B cell (primary cell): ENCODE measurements around the gene ITPR3. TPM values are rescaled to one million over a fixed set of nuclear protein-coding genes. Genes with fewer than 3 reads are reported as not detected.

Experiments
- ATAC-seq: fragments of 200-7000 bp; cut with Tn5 transposase; one replicate; pipeline ENCODE4 v1.10.0; 2021; ENCODE audit warnings: low read depth, mild to moderate bottlenecking, moderate number of reproducible peaks, moderate library complexity
- CTCF ChIA-PET: fragments of 350-600 bp; sonication (Branson Sonifier 250); formaldehyde crosslinking; loops from one replicate; lab custom pipeline; 2021; ENCODE audit warnings: antibody characterized with exemption, inconsistent platforms; lab: Charles Lee
- POLR2A ChIA-PET: fragments of 350-600 bp; sonication (Branson Sonifier 250); formaldehyde crosslinking; loops from one replicate; lab custom pipeline; 2021; ENCODE audit warnings: antibody characterized with exemption; lab: Charles Lee
- DNase-seq: peaks from one replicate; pipeline ENCODE4 v3.0.0; 2013
- H2AFZ ChIP-seq: 2 replicates; pipeline ENCODE4 v1.6.1; 2012; ENCODE audit warnings: mild to moderate bottlenecking, low read depth, low read length; ENCODE audit not compliant: insufficient read depth, poor library complexity, severe bottlenecking
- H3K27ac ChIP-seq, 2 donors: 1 replicate in 1 of 2; 2 replicates in 1 of 2; pipeline ENCODE4 v1.5.1; 2012 to 2013; ENCODE audit warnings: low read length in 2 of 2, mild to moderate bottlenecking in 2 of 2, moderate library complexity in 1 of 2
- H3K27me3 ChIP-seq, 4 experiments: fragments of 200-600 bp in 1 of 4; sonication (generic) in 1 of 4; replicated peaks in 1 of 4; 1 replicate in 2 of 4; 2 replicates in 2 of 4; pipeline versions ENCODE4 v1.6.1 to v1.7.0; 2013 to 2016; ENCODE audit warnings: low read length in 3 of 4, mild to moderate bottlenecking in 2 of 4, mixed read lengths in 1 of 4, moderate library complexity in 1 of 4; ENCODE audit not compliant: insufficient read depth in 4 of 4, control insufficient read depth in 3 of 4; ENCODE audit errors: control extremely low read depth in 1 of 4
- H3K36me3 ChIP-seq, 2 experiments: replicated peaks in 1 of 2; 1 replicate in 1 of 2; 2 replicates in 1 of 2; pipeline versions ENCODE4 v1.6.1 to v1.7.1; 2013; ENCODE audit warnings: low read length in 1 of 2; ENCODE audit not compliant: insufficient read depth in 2 of 2, control insufficient read depth in 1 of 2; ENCODE audit errors: control extremely low read depth in 1 of 2, extremely low read depth in 1 of 2
- H3K4me1 ChIP-seq, 2 donors: fragments of 200-600 bp in 1 of 2; sonication (generic) in 1 of 2; 1 replicate in 1 of 2; 2 replicates in 1 of 2; pipeline versions ENCODE4 v1.5.1 to v1.6.1; 2013 to 2017; ENCODE audit warnings: low read length in 2 of 2; ENCODE audit not compliant: control insufficient read depth in 2 of 2, insufficient read depth in 2 of 2
- H3K4me2 ChIP-seq: replicated peaks from 2 replicates; pipeline ENCODE3; 2012; ENCODE audit warnings: mild to moderate bottlenecking, low read depth, low read length; ENCODE audit not compliant: poor library complexity, severe bottlenecking
- H3K4me3 ChIP-seq, 5 experiments: fragments of 200-600 bp in 1 of 5; sonication (generic) in 1 of 5; 1 replicate in 3 of 5; 2 replicates in 2 of 5; pipeline versions ENCODE4 v1.5.1 to v1.7.0; 2011 to 2016; ENCODE audit warnings: low read length in 4 of 5, mild to moderate bottlenecking in 4 of 5, low read depth in 2 of 5, control low read depth in 1 of 5, moderate library complexity in 1 of 5; ENCODE audit not compliant: insufficient read depth in 1 of 5; ENCODE audit errors: control extremely low read depth in 1 of 5, extremely low read depth in 1 of 5
- H3K79me2 ChIP-seq: fragments of 200-600 bp; sonication (generic); one replicate; pipeline ENCODE4 v1.6.0; 2016; ENCODE audit warnings: low read length; ENCODE audit not compliant: control insufficient read depth, insufficient read depth
- H3K9ac ChIP-seq: fragments of 200-600 bp; sonication (generic); 2 replicates; pipeline ENCODE4 v1.6.1; 2017; ENCODE audit warnings: mild to moderate bottlenecking, low read length, moderate library complexity
- H3K9me3 ChIP-seq, 3 donors: one replicate each; pipeline versions ENCODE4 v1.6.1 to v1.7.1; 2013; ENCODE audit warnings: low read length in 2 of 3; ENCODE audit not compliant: control insufficient read depth in 2 of 3, insufficient read depth in 1 of 3; ENCODE audit errors: control extremely low read depth in 1 of 3
- H4K20me1 ChIP-seq: 2 replicates; pipeline ENCODE4 v1.6.0; 2012; ENCODE audit warnings: mild to moderate bottlenecking, low read length; ENCODE audit not compliant: insufficient read depth, control insufficient read depth, poor library complexity, severe bottlenecking
- H3K27ac Mint-ChIP-seq: one replicate; pipeline ENCODE4 v1.8.0; 2021; ENCODE audit warnings: mixed read lengths
- H3K27me3 Mint-ChIP-seq: one replicate; pipeline ENCODE4 v1.8.0; 2021; ENCODE audit warnings: mixed read lengths
- H3K4me1 Mint-ChIP-seq: one replicate; pipeline ENCODE4 v1.8.0; 2021; ENCODE audit warnings: mixed read lengths
- H3K4me3 Mint-ChIP-seq: one replicate; pipeline ENCODE4 v1.8.0; 2021; ENCODE audit warnings: mixed read lengths
- H3K9me3 Mint-ChIP-seq: one replicate; pipeline ENCODE4 v1.8.0; 2022; ENCODE audit warnings: mixed read lengths; ENCODE audit not compliant: insufficient read depth
- EZH2 ChIP-seq: IDR thresholded peaks from 2 replicates; pipeline ENCODE4 v1.6.1; 2012; ENCODE audit warnings: borderline replicate concordance, low read depth, mild to moderate bottlenecking, moderate library complexity, low read length; ENCODE audit not compliant: insufficient read depth, poor library complexity, severe bottlenecking
- WGBS: methylation state at CpG from one replicate; pipeline ENCODE4 v1.1.5; 2013; ENCODE audit warnings: missing lambda C conversion rate; ENCODE audit not compliant: insufficient coverage; 5-methylcytosine and 5-hydroxymethylcytosine counted together
- intact Hi-C: fragments of 100-400 bp; cut with micrococcal nuclease; formaldehyde crosslinking; loops from one replicate; pipeline ENCODE4 v1.10.0; 2022
- polyA plus RNA-seq: library from polyadenylated mRNA; depleted of rRNA; stranded (reverse); fragments of >200 nt; gene quantifications from 2 replicates; pipeline ENCODE4 v1.2.3, GENCODE V29; 2012
- total RNA-seq, 2 donors: library from RNA; stranded (reverse); fragments of 120-200 nt in 1 of 2; gene quantifications; 1 replicate in 1 of 2; 2 replicates in 1 of 2; pipeline versions ENCODE4 v1.2.3 to v1.2.4, GENCODE V29; 2013 to 2022
- TF ChIP-seq, protein P1 (sequence below): fragments of 200-600 bp; IDR thresholded peaks from one replicate; pipeline ENCODE4 v1.8.0; 2022; ENCODE audit warnings: antibody characterized with exemption, mild to moderate bottlenecking

The ITPR3 gene
- total and polyA plus RNA-seq, 2 donors (not counting 1 experiment from before 2014, with no cell fraction given): 61.9 to 67.6 TPM

DNA sequence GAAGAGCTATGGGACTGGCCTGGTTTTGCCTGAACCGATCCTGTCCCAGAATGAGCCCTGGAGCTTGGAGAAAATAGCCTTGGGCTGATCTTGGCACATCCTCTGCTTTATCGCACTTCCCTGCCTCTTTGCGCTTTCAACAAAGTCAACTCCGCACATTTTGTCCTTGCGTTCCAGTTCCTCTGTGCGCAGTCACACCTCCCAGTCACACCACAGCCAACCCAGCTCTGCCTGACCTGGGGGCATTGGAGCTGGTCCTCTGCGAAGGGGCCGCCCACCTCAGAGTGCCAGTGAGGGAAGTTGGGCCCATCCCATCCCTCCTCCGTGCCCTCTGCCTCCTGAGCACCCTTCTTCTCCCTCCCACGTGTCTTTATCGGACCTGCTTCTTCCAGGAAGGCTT is 107.3 kb downstream of the ITPR3 start:
- ATAC-seq (no peak), DNase-seq (no peak)
- Histone ChIP-seq H2AFZ (no peak overlapping the region), H3K4me3 (no peak overlapping the region), H3K4me2 (no peak overlapping the region), H3K4me1 (peaks cover 0 to 8% of the 10 kb centered on the region in 2 donors), H3K27me3 (no peaks in the 10 kb centered on the region), H3K27ac (no peak overlapping the region), H3K9me3 (no peaks in the 10 kb centered on the region), H4K20me1 (no peaks in the 10 kb centered on the region), H3K79me2 (no peaks in the 10 kb centered on the region), H3K36me3 (no peaks in the 10 kb centered on the region), H3K9ac (no peak overlapping the region)
- H3K9me3 Mint-ChIP-seq: no peaks in the 10 kb centered on the region
- no peak overlapping the region for H3K27ac Mint-ChIP-seq
- CTCF ChIA-PET: interaction anchor here (0.6 to 1.3 kb wide), 3 partner anchors 15 to 1983 kb away, joined by 3 to 8 read pairs (median 5); no protein-coding TSS in a partner anchor
- POLR2A ChIA-PET: no interaction called here
- TF ChIP-seq EZH2: no peak
- TF ChIP-seq, protein P1, sequence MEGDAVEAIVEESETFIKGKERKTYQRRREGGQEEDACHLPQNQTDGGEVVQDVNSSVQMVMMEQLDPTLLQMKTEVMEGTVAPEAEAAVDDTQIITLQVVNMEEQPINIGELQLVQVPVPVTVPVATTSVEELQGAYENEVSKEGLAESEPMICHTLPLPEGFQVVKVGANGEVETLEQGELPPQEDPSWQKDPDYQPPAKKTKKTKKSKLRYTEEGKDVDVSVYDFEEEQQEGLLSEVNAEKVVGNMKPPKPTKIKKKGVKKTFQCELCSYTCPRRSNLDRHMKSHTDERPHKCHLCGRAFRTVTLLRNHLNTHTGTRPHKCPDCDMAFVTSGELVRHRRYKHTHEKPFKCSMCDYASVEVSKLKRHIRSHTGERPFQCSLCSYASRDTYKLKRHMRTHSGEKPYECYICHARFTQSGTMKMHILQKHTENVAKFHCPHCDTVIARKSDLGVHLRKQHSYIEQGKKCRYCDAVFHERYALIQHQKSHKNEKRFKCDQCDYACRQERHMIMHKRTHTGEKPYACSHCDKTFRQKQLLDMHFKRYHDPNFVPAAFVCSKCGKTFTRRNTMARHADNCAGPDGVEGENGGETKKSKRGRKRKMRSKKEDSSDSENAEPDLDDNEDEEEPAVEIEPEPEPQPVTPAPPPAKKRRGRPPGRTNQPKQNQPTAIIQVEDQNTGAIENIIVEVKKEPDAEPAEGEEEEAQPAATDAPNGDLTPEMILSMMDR: no peak
- H3K4me1 Mint-ChIP-seq: peaks cover 13% of the 10 kb centered on the region
- intact Hi-C loops: no loop called here
- peaks cover 29% of the 10 kb centered on the region for H3K27me3 Mint-ChIP-seq
- 94% methylated on average over 10 of the region's 11 CpGs for WGBS
- H3K4me3 Mint-ChIP-seq: no peak overlapping the region

DNA sequence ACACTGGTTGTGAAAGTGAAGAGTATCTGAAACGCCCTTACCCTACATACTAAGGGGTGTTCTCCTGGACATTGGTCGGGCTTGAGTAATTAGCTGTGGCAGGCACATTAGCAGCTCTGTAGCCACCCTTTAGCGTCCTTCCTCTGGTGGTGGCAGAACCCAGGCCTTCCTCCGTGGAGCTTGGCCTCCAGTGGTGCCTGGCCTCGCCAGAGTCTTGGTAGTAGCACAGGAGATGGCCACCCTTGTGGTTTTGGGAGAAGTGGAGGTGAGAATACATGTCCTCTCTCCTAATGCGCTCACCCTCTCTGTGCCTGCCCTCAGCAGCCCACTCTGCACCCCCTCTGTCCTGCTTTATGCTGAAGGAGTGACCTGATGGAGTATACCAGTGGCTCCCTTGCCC is 107.9 kb downstream of the ITPR3 start:
- Histone ChIP-seq H3K9ac (no peak overlapping the region), H3K4me3 (no peak overlapping the region), H3K27me3 (no peaks in the 10 kb centered on the region), H2AFZ (no peak overlapping the region), H3K36me3 (no peaks in the 10 kb centered on the region), H3K27ac (no peak overlapping the region), H4K20me1 (no peaks in the 10 kb centered on the region), H3K79me2 (no peaks in the 10 kb centered on the region), H3K4me2 (no peak overlapping the region), H3K4me1 (peaks cover 0 to 8% of the 10 kb centered on the region in 2 donors), H3K9me3 (no peaks in the 10 kb centered on the region)
- DNase-seq (no peak), ATAC-seq (no peak)
- H3K27ac Mint-ChIP-seq: no peak overlapping the region
- WGBS: 85% methylated on average over 4 of the region's 6 CpGs
- ChIA-PET POLR2A (interaction anchor here (0.5 kb wide), 1 partner anchor 18 kb away, joined by 4 read pairs; the partner anchor contains the start of gene IP6K3), CTCF (interaction anchor here (1.1 to 1.3 kb wide), 2 partner anchors 15 to 298 kb away, joined by 3 to 8 read pairs; no protein-coding TSS in a partner anchor)
- H3K9me3 Mint-ChIP-seq: no peaks in the 10 kb centered on the region
- H3K27me3 Mint-ChIP-seq: peaks cover 23% of the 10 kb centered on the region
- intact Hi-C loops: no loop called here
- no peak overlapping the region for H3K4me3 Mint-ChIP-seq
- peaks cover 13% of the 10 kb centered on the region for H3K4me1 Mint-ChIP-seq
- TF ChIP-seq, protein P1: no peak
- TF ChIP-seq EZH2: no peak
